RWPE1 (cell line): ENCODE results near the gene TTC28.

Experiments
- CTCF ChIA-PET: fragments of 350-600 bp; sonication (Branson Sonifier 250); formaldehyde crosslinking; extraction: SDS; loops from one replicate; lab custom pipeline; 2021; lab: Yijun Ruan, JAX
- POLR2A ChIA-PET: fragments of 400-600 bp; formaldehyde crosslinking; extraction: SDS; loops from one replicate; lab custom pipeline; 2020; ENCODE audit warnings: antibody characterized with exemption; ENCODE audit not compliant: low non-redundant PET; lab: Yijun Ruan, JAX
- DNase-seq: peaks from one replicate; pipeline ENCODE4 v3.0.0; 2012; ENCODE audit warnings: low spot score
- H3K27ac ChIP-seq: fragments of 450-650 bp; 2 replicates; pipeline ENCODE4 v1.5.1; 2017
- CTCF ChIP-seq: fragments of 450-650 bp; conservative IDR thresholded peaks from 2 replicates; pipeline ENCODE4 v1.5.1; 2017; ENCODE audit warnings: low read depth, mild to moderate bottlenecking

Gene TTC28

GRCh38 chr22:28002863-28003565 is 676.6 kb downstream of the TTC28 start:
- ChIA-PET POLR2A (no interaction called here), CTCF (no interaction called here)
- peak; percentile 26 for DNase-seq
- no peak for TF ChIP-seq CTCF
- H3K27ac ChIP-seq = peak overlapping the region; percentile 30; the same call in 1 of the 2 replicates

- DNase-seq = no peak
- ChIA-PET CTCF (no interaction called here), POLR2A (no interaction called here)
- H3K27ac ChIP-seq = no peak overlapping the region
- TF ChIP-seq CTCF = no peak
These were observed 677.4 kb downstream of the TTC28 start for GRCh38 chr22:28002181-28002700.

GRCh38 chr22:28001171-28001835 is 678.3 kb downstream of the TTC28 start:
- CTCF ChIA-PET = interaction anchor here (0.6 kb wide), 1 partner anchor 44 kb away, joined by 4 read pairs; no protein-coding TSS in a partner anchor
- no peak for TF ChIP-seq CTCF
- POLR2A ChIA-PET = no interaction called here
- no peak overlapping the region for H3K27ac ChIP-seq
- no peak for DNase-seq

GRCh38 chr22:28000361-28000760 is 679.3 kb downstream of the TTC28 start:
- TF ChIP-seq CTCF = no peak
- no peak for DNase-seq
- H3K27ac ChIP-seq = no peak overlapping the region
- CTCF ChIA-PET = interaction anchor here (0.6 to 0.7 kb wide), 2 partner anchors 10 to 197 kb away, joined by 3 to 4 read pairs; no protein-coding TSS in a partner anchor
- POLR2A ChIA-PET = no interaction called here

- POLR2A ChIA-PET = no interaction called here
- TF ChIP-seq CTCF = no peak
- no peak overlapping the region for H3K27ac ChIP-seq
- CTCF ChIA-PET = interaction anchor here (0.6 to 1.3 kb wide), 3 partner anchors 9 to 196 kb away, joined by 3 to 4 read pairs (median 3); no protein-coding TSS in a partner anchor
- DNase-seq = no peak
These were observed 679.8 kb downstream of the TTC28 start for GRCh38 chr22:27999876-28000275.
